Upper lobe of right lung (tissue), 1 donor: Measurements from ENCODE around the gene KLF18. TPM values are rescaled to one million over a fixed set of nuclear protein-coding genes. Genes with fewer than 3 reads are reported as not detected.

Experiments used
- ATAC-seq: fragments of 200-7000 bp; cut with Tn5 transposase; one replicate; pipeline ENCODE4 v1.9.1; 2020; ENCODE audit warnings: mild to moderate bottlenecking, moderate library complexity
- DNase-seq: peaks from one replicate; pipeline ENCODE4 v3.0.0-alpha.2; 2020
- H3K27ac ChIP-seq: fragments of 200-600 bp; one replicate; pipeline ENCODE4 v1.8.0; 2022
- H3K27me3 ChIP-seq: fragments of 200-600 bp; one replicate; pipeline ENCODE4 v1.8.0; 2022; ENCODE audit warnings: mild to moderate bottlenecking
- H3K36me3 ChIP-seq: fragments of 200-600 bp; one replicate; pipeline ENCODE4 v1.8.0; 2022
- H3K4me1 ChIP-seq: fragments of 200-600 bp; one replicate; pipeline ENCODE4 v1.8.0; 2022
- H3K4me3 ChIP-seq: fragments of 200-600 bp; one replicate; pipeline ENCODE4 v1.8.0; 2022; ENCODE audit warnings: mild to moderate bottlenecking
- H3K9me3 ChIP-seq: fragments of 200-600 bp; one replicate; pipeline ENCODE4 v1.8.0; 2022
- CTCF ChIP-seq: fragments of 200-600 bp; IDR thresholded peaks from one replicate; pipeline ENCODE4 v1.8.0; 2022; ENCODE audit warnings: antibody characterized with exemption
- intact Hi-C: fragments of 100-400 bp; cut with DNase I; formaldehyde crosslinking; loops from one replicate; pipeline ENCODE4 v1.11.0; 2022
- total RNA-seq: library from RNA; stranded (reverse); fragmentation: NEBNext Ultra II Directional; extraction: Animal tissue kit (Norgen Biotek cat#: 25700); gene quantifications from one replicate; pipeline ENCODE4 v1.2.1, GENCODE V29; 2021
- donor health status: DM: no; HTN: yes; CAD: no; lungs with severe emphysema.

The KLF18 gene
- total RNA-seq, 1 donor from 2014 or later, result not detected

- Histone ChIP-seq H3K27me3 (no peaks in the 10 kb centered on the region), H3K4me1 (no peaks in the 10 kb centered on the region), H3K36me3 (no peaks in the 10 kb centered on the region), H3K27ac (no peak overlapping the region), H3K9me3 (no peaks in the 10 kb centered on the region), H3K4me3 (no peak overlapping the region)
- no peak for ATAC-seq
- DNase-seq, result no peak
- TF ChIP-seq CTCF, result no peak
- intact Hi-C loops, result no loop called here
Measured at GRCh38 chr1:44134071-44134920, 7.1 kb downstream of the KLF18 start.

- H3K27me3 ChIP-seq, result no peaks in the 10 kb centered on the region
- no peak for TF ChIP-seq CTCF
- H3K27ac ChIP-seq, result no peak overlapping the region
- H3K4me1 ChIP-seq, result no peaks in the 10 kb centered on the region
- H3K4me3 ChIP-seq, result no peak overlapping the region
- H3K36me3 ChIP-seq, result no peaks in the 10 kb centered on the region
- DNase-seq (no peak), ATAC-seq (no peak)
- H3K9me3 ChIP-seq, result no peaks in the 10 kb centered on the region
- intact Hi-C loops, result no loop called here
Measured at GRCh38 chr1:44131411-44131810, 10.0 kb downstream of the KLF18 start.

GRCh38 chr1:44129616-44130500 lies 11.6 kb downstream of the KLF18 start:
- H3K36me3 ChIP-seq, result no peaks in the 10 kb centered on the region
- no peak for TF ChIP-seq CTCF
- intact Hi-C loops, result no loop called here
- no peak overlapping the region for H3K4me3 ChIP-seq
- ATAC-seq (no peak), DNase-seq (no peak)
- no peak overlapping the region for H3K27ac ChIP-seq
- H3K27me3 ChIP-seq, result no peaks in the 10 kb centered on the region
- H3K9me3 ChIP-seq, result no peaks in the 10 kb centered on the region
- no peaks in the 10 kb centered on the region for H3K4me1 ChIP-seq

- ATAC-seq, result no peak
- DNase-seq, result no peak
- intact Hi-C loops, result no loop called here
Measured at GRCh38 chr1:44120398-44120949, 21.0 kb downstream of the KLF18 start.

More at GRCh38 chr1:44120398-44120949, 21.0 kb downstream of the KLF18 start:
- Histone ChIP-seq H3K27ac (no peak overlapping the region), H3K27me3 (no peaks in the 10 kb centered on the region), H3K36me3 (no peaks in the 10 kb centered on the region), H3K4me1 (no peaks in the 10 kb centered on the region), H3K9me3 (no peaks in the 10 kb centered on the region), H3K4me3 (no peak overlapping the region)
- TF ChIP-seq CTCF, result no peak
